GM13977 (cell line): Measurements from ENCODE around the gene TOP3A.

ENCODE experiments used
- DNase-seq: peaks from one replicate; pipeline ENCODE4 v3.0.0; 2012; ENCODE audit warnings: low spot score
- in situ Hi-C: fragments of 300-500 bp; cut with MboI; formaldehyde crosslinking; loops from one replicate; pipeline ENCODE4 v1.12.0; 2022; ENCODE audit warnings: low sequenced_read_pairs, low pct_unique_long_range_greater_than_20kb, mixed read lengths, inconsistent platforms; ENCODE audit not compliant: unreplicated experiment
- TF ChIP-seq, protein P1 (sequence below): IDR thresholded peaks from 2 replicates; pipeline ENCODE4 v1.5.1; 2012; ENCODE audit warnings: mild to moderate bottlenecking, control low read depth; ENCODE audit not compliant: insufficient read depth; ENCODE audit errors: extremely low read depth, missing control alignments

TOP3A gene

GRCh38 chr17:18256776-18257175 is 58.0 kb downstream of the TOP3A start:
- TF ChIP-seq, protein P1, sequence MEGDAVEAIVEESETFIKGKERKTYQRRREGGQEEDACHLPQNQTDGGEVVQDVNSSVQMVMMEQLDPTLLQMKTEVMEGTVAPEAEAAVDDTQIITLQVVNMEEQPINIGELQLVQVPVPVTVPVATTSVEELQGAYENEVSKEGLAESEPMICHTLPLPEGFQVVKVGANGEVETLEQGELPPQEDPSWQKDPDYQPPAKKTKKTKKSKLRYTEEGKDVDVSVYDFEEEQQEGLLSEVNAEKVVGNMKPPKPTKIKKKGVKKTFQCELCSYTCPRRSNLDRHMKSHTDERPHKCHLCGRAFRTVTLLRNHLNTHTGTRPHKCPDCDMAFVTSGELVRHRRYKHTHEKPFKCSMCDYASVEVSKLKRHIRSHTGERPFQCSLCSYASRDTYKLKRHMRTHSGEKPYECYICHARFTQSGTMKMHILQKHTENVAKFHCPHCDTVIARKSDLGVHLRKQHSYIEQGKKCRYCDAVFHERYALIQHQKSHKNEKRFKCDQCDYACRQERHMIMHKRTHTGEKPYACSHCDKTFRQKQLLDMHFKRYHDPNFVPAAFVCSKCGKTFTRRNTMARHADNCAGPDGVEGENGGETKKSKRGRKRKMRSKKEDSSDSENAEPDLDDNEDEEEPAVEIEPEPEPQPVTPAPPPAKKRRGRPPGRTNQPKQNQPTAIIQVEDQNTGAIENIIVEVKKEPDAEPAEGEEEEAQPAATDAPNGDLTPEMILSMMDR, result no peak
- DNase-seq, result no peak
- in situ Hi-C loops, result no loop called here

- in situ Hi-C loops, result no loop called here
- DNase-seq, result no peak
- TF ChIP-seq, protein P1, result no peak
Observed at GRCh38 chr17:18256351-18256750, 58.4 kb downstream of the TOP3A start.

- in situ Hi-C loops, result no loop called here
- DNase-seq, result no peak
- TF ChIP-seq, protein P1, result no peak
Observed at GRCh38 chr17:18254888-18255649, 59.7 kb downstream of the TOP3A start.

DNA sequence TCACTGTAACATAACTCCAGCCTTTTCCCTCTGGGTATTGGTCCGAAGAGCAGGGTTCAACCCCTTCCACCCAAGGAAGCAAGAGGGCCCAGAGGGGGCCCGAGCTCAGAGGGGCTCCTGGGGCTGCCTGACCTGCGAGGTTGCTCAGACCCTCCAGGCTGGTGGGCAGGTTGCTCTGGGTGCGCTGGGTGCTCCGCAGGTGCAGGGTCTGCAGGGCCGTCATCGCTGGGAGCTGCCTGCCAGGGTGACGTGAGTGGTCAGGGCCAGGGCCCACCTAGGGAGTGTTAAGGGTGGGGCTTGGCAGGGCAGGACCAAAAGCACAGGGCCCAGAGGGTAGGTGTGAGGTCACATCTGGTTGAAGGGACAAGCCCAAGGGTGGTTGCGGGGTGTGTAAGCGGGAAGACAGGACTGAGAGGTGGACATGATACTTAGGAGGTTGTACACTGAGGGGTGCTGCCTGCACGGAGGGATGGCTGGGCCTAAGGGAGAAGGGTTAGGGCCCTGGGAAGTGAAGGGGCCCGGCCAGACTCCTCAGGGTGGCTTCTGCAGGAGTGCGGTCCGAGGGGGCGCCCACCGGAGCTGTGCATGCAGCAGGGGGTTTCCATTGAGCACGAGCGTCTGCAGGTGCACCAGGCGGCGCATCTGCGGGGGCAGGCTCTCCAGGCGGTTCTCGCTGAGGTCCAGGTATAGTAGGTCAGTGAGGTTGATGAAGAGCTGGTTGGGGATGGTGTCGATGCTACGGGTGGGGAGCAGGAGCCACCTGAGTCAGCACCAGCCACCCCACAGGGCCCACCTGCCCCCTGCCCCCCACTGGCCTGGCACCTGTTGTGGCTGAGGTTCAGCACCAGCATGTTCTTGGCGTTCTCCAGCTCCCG is 60.6 kb downstream of the TOP3A start:
- TF ChIP-seq, protein P1, result no peak
- in situ Hi-C loops, result no loop called here
- no peak for DNase-seq

DNA sequence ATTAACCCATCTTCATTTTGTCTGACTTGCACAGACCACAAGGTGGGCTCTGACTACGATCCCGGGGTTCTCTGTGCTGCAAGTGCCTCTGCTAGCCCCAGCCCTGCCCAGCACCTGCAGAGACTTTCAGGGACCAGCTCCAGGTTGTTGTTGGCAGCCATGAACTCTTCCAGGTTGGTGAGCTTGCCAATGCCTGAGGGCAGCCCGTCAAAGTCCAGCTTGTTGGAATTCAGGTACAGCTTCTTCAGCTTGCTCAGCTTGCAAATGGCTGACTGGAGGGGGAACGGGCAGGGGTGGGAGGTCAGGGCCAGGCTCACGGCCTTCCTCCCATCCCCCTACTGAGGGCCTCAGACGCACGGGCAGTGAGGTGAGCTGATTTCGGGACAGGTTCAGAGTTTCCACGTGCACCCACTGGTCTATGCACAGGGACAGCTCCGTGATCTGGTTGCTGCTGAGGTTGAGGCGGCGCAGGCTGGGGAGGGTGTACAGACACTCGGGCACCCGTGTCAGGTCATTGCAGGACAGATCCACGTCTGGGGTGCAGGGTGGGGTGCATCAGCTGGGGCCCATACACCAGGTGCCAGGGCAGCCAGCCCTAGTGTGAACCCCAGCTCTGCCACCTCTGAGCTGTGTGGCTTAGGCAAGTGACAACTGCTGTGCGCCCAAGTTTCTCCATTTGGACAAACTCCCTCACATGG is 61.5 kb downstream of the TOP3A start:
- in situ Hi-C loops, result no loop called here
- TF ChIP-seq, protein P1, result no peak
- DNase-seq, result no peak

- in situ Hi-C loops, result no loop called here
- TF ChIP-seq, protein P1, result no peak
- DNase-seq, result no peak
Observed at GRCh38 chr17:18252160-18252559, 62.6 kb downstream of the TOP3A start.
